Kidney epithelial cell (primary cell): ENCODE data around the gene SPATA2. TPM values are rescaled to one million over a fixed set of nuclear protein-coding genes. Genes with fewer than 3 reads are reported as not detected.
A peak's percentile ranks its signal among the peaks of the same experiment; 100 is the strongest.
"Not testable (repeated sequence)": the region's sequence is repeated elsewhere in the genome, so short reads cannot be mapped to it uniquely, and the experiment has no call there.

Source experiments
- DNase-seq: peaks from one replicate; pipeline ENCODE4 v3.0.0-alpha.2; 2010; ENCODE audit warnings: low read depth
- H3K27me3 ChIP-seq: 2 replicates; pipeline ENCODE4 v1.6.0; 2011; ENCODE audit warnings: low read length; ENCODE audit not compliant: control insufficient read depth, insufficient read depth
- H3K36me3 ChIP-seq: 2 replicates; pipeline ENCODE4 v1.5.1; 2011; ENCODE audit warnings: low read length; ENCODE audit not compliant: control insufficient read depth, insufficient read depth
- H3K4me3 ChIP-seq: 2 replicates; pipeline ENCODE4 v1.5.1; 2011; ENCODE audit warnings: low read depth, mild to moderate bottlenecking, control low read depth, low read length
- total RNA-seq: library from RNA; depleted of rRNA; stranded (reverse); fragments of >200 nt; gene quantifications from 2 replicates; pipeline ENCODE4 v1.2.3, GENCODE V29; 2015
- TF ChIP-seq, protein P1 (sequence below): IDR thresholded peaks from 2 replicates; pipeline ENCODE4 v1.5.1; 2011; ENCODE audit warnings: mild to moderate bottlenecking, moderate library complexity, low read length, control low read depth, inconsistent platforms; ENCODE audit not compliant: insufficient read depth, poor library complexity, severe bottlenecking

The SPATA2 gene, protein sequence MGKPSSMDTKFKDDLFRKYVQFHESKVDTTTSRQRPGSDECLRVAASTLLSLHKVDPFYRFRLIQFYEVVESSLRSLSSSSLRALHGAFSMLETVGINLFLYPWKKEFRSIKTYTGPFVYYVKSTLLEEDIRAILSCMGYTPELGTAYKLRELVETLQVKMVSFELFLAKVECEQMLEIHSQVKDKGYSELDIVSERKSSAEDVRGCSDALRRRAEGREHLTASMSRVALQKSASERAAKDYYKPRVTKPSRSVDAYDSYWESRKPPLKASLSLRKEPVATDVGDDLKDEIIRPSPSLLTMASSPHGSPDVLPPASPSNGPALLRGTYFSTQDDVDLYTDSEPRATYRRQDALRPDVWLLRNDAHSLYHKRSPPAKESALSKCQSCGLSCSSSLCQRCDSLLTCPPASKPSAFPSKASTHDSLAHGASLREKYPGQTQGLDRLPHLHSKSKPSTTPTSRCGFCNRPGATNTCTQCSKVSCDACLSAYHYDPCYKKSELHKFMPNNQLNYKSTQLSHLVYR
- total RNA-seq: 3.9 and 5.1 TPM in 2 replicates

DNA sequence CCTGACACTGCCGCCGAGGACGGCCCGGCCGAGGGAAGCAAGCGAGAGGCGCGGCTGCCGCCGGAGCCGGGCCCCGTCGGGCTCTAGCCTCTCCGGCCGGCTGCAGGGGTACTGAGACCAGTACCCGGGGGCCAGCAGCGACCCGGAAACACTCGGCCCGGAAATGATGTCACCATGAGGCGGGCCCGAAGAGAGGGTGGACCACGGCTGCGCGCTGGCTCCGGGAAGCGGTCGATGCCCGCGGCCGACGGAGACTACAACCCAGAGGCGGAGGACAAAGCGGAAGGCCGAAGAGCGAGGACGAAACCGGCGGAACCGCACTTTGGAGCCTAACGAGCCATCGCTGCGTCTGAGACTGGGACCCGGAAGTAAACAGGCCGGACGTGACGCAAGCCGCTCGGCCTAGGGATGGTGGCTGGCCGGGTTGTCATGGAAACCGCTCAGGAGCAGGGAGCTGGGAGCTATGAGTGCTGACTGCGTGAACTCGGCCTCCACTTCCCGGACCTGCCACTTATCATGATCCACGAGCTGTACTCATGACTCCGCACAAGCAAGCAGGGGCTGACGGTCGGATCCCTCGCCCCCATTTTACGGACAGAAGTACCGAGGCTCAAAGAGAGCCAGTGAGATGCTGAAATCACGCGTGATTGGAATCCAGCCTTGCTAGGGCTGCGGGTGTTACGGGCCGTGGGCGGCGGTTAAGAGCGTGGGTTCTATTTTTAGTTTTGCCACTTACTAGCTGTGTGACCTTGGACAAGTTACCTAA lies at the start of gene SPATA2:
SPATA2 (minus strand) TSS at position 150 of the 766 bp plus-strand sequence. CDS start 7,039 bp downstream, outside the sequence.
- Histone ChIP-seq H3K27me3 (no peaks in the 10 kb centered on the region), H3K36me3 (no peaks in the 10 kb centered on the region), H3K4me3 (peak within 1 kb of the TSS; percentile 93)
- peak; percentile 75 for DNase-seq
- TF ChIP-seq, protein P1, sequence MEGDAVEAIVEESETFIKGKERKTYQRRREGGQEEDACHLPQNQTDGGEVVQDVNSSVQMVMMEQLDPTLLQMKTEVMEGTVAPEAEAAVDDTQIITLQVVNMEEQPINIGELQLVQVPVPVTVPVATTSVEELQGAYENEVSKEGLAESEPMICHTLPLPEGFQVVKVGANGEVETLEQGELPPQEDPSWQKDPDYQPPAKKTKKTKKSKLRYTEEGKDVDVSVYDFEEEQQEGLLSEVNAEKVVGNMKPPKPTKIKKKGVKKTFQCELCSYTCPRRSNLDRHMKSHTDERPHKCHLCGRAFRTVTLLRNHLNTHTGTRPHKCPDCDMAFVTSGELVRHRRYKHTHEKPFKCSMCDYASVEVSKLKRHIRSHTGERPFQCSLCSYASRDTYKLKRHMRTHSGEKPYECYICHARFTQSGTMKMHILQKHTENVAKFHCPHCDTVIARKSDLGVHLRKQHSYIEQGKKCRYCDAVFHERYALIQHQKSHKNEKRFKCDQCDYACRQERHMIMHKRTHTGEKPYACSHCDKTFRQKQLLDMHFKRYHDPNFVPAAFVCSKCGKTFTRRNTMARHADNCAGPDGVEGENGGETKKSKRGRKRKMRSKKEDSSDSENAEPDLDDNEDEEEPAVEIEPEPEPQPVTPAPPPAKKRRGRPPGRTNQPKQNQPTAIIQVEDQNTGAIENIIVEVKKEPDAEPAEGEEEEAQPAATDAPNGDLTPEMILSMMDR: no peak

DNA sequence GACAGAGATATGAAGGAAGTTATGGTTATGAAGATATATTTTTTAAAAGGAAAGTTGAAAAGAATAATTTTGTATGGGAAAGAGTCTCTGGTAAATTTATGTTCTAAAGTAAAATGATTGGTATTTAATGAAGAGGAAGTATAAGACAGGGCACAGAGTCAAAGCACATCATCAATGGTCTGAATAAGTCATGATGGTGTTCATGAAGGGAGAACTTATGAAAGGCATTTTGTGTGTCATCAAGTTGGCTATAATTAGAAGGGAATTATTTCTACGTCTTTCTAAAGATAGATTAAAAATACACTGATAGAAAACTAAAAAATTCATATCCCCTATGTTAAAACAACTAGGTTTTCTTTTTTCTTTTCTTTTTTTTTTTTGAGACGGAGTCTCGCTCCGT lies 46.1 kb upstream of the SPATA2 start:
- TF ChIP-seq, protein P1: no peak
- DNase-seq: no peak
- Histone ChIP-seq H3K4me3 (no peak overlapping the region), H3K36me3 (no peaks in the 10 kb centered on the region), H3K27me3 (no peaks in the 10 kb centered on the region)

DNA sequence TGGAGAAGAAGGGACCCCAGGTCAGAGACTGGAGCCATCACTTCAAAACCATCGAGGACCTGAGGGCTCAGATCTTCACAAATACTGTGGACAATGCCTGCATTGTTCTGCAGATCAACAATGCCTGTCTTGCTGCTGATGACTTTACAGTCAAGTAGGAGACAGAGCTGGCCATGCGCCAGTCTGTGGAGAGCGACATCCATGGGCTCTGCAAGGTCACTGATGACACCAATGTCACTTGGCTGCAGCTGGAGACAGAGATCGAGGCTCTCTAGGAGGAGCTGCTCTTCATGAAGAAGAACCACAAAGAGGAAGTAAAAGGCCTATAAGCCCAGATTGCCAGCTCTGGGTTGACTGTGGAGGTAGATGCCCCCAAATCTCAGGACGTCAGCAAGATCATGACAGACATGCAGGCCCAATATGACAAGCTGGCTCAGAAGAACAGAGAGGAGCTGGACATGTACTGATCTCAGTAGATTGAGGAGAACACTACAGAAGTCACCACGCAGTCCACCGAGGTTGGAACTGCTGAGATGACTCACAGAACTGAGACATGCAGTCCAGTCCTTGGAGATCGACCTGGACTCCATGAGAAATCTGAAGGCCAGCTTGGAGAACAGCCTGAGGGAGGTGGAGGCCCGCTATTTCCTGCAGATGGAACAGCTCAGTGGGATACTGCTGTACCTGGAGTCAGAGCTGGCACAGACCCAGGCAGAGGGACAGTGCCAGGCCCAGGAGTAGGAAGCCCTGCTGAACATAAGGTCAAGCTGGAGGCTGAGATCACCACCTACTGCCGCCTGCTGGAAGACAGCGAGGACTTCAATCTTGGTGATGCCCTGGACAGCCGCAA lies 42.0 kb upstream of the SPATA2 start:
- not testable (repeated sequence) for H3K27me3 ChIP-seq, H3K36me3 ChIP-seq, DNase-seq, H3K4me3 ChIP-seq

DNA sequence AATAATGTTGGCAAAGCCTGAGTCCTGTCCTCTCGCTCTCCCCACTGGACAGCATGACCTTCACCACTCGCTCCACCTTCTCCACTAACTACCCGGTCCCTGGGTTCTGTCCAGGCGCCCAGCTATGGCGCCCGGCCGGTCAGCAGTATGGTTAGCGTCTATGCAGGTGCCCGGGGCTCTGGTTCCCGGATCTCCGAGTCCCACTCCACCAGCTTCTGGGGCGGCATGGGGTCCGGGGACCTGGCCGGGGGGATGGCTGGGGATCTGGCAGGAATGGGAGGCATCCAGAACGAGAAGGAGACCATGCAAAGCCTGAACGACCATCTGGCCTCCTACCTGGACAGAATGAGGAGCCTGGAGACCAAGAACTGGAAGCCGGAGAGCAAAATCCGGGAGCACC lies 41.4 kb upstream of the SPATA2 start:
- H3K36me3 ChIP-seq: no peaks in the 10 kb centered on the region
- no peak for DNase-seq
- H3K4me3 ChIP-seq: no peak overlapping the region
- no peaks in the 10 kb centered on the region for H3K27me3 ChIP-seq
- TF ChIP-seq, protein P1: no peak

DNA sequence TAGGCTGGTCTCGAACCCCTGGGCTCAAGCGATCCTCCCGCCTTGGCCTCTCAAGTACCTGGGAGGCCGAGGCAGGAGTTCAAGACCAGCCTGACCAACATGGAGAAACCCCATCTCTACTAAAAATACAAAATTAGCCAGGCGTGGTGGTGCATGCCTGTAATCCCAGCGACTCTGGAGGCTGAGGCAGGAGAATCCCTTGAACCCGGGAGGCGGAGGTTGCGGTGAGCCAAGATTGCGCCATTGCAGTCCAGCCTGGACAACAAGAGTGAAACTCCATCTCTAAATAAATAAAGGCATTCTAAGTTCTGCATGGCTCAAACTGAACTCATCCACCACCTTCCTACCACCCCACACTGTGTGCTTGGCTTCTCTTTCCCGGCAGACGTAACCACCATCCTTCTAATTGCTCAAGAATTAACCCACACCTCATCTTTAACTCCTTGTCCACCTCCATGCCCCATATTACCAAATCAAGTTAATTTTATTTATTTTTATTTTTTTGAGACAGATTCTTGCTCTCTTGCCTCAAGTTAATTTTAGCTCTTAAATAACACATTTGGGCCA lies 40.6 kb upstream of the SPATA2 start:
- not testable (repeated sequence) for H3K4me3 ChIP-seq, H3K27me3 ChIP-seq, H3K36me3 ChIP-seq, DNase-seq

DNA sequence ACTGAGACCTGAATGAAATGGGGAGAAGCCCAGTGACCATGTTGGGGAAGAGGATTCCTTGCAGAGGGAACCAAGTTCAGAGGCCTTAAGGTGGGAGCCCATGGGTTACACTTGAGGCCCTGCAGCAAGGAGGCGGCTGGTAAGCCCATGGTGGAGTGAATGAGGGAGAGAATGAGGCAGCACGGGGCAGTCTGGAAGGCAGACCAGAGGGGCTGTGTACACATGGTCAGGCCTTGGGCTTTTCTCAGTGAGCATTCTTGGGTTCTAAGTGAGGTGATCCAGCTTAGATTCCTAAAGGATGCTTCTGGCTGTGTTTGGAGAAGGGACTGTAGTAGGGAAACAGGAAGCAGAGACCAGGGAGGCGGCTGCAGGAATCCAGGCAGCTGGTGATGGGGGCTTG lies 39.8 kb upstream of the SPATA2 start:
- TF ChIP-seq, protein P1: no peak
- Histone ChIP-seq H3K4me3 (no peak overlapping the region), H3K27me3 (no peaks in the 10 kb centered on the region), H3K36me3 (peaks cover 1% of the 10 kb centered on the region)
- DNase-seq: no peak
